Thyroid gland (tissue), 4 donors: ENCODE results near the gene CACNG1.

ENCODE experiments used
- CTCF ChIP-seq, 6 experiments: fragments of 200-600 bp in 3 of 6; fragments of 450-650 bp in 3 of 6; sonication (generic) in 3 of 6; IDR thresholded peaks; one replicate each; pipeline ENCODE4 v1.5.1; 2016 to 2019; ENCODE audit warnings: antibody characterized with exemption in 6 of 6, mild to moderate bottlenecking in 2 of 6, inconsistent platforms in 1 of 6, moderate library complexity in 1 of 6
- POLR2A ChIP-seq, 2 donors: fragments of 450-650 bp; IDR thresholded peaks; one replicate each; pipeline ENCODE4 v1.6.1; 2017; ENCODE audit warnings: antibody characterized with exemption in 2 of 2, mild to moderate bottlenecking in 2 of 2, moderate library complexity in 1 of 2

- TF ChIP-seq CTCF (IDR thresholded peaks at IDR 0.05) (no peak), POLR2A (IDR thresholded peaks at IDR 0.05) (no peak)
Observed at GRCh38 chr17:66994930-66995535, 49.3 kb upstream of the CACNG1 start.
